ENCODE measurements around the gene RAPGEF1.
A peak's percentile ranks its signal among the peaks of the same experiment; 100 is the strongest.

The RAPGEF1 gene

DNA sequence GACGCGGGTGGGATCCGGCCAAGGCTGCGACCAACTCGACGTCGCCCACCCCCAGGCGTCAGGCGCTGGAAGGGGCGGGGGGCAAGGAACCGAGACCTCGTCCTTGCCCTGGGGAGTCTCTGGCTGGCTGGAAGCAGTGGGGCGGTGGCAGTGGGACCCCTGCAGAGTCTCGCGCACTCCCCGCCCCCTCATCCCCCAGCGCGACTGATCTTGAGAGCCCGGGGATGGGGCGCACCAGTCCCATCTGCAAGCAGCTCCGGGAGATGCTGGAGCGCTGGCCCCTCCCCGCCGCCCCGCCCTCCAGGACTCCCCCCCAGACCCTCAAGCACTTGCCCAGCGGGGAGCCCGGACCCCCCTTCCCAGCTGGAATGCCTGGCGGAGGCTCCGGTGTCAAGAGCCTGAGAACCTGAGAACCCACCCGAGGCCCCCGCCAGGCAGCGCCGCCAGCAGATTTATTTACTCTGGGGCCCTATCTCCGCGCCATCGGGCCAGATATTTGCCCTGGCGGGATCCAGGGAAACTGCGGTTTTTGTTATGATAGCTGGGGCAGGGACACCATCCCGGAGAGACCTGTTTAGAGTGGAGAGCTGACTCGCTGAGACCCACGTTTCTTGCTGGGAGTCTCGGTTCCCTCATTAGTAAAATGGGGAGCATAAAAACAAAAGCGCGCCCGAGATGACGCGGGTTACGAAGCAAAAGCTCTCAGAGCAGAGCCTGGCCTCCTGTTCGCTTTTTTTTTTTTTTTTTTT, 193.4 kb downstream of the RAPGEF1 start:
- DNase-seq (ENCODE audit: low read depth) = no peak
- H3K4me3 ChIP-seq (ENCODE audit: control insufficient read depth, low read depth, low read length) = peak overlapping the region; percentile 19
- TF ChIP-seq CTCF (conservative IDR thresholded peaks at IDR 0.05; ENCODE audit: control insufficient read depth, insufficient read depth, low read depth, low read length) = no peak

DNA sequence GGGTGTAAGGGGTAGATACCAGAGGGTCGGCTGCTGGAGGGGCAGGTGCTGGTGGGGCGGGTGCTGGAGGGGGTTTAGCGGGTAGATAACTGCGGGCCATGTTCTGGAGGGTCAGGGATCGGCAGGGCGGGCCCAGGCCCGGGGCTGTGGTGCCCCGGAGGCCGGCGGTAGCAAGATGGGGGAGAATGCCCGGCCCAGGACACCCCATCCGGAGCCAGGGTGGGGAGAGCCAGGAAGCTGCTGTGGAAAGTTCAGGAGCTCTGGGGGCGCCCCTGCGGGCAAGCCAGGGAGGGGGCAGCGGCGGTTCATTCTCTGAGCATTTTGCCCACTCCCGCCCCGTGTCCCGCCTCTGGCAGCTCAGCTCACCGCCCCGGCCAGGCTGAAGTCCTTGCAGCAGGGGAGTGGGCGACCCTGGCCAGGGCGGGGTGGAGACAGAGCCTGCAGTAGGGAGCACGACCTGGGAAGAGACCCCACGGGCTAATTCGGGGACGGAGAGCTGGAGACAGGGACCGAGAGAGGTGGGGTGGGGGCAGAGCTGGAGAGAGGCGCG, 194.0 kb downstream of the RAPGEF1 start:
- DNase-seq (ENCODE audit: low read depth) = no peak
- H3K4me3 ChIP-seq (ENCODE audit: control insufficient read depth, low read depth, low read length) = no peak overlapping the region
- TF ChIP-seq CTCF (conservative IDR thresholded peaks at IDR 0.05; ENCODE audit: control insufficient read depth, insufficient read depth, low read depth, low read length) = no peak

DNA sequence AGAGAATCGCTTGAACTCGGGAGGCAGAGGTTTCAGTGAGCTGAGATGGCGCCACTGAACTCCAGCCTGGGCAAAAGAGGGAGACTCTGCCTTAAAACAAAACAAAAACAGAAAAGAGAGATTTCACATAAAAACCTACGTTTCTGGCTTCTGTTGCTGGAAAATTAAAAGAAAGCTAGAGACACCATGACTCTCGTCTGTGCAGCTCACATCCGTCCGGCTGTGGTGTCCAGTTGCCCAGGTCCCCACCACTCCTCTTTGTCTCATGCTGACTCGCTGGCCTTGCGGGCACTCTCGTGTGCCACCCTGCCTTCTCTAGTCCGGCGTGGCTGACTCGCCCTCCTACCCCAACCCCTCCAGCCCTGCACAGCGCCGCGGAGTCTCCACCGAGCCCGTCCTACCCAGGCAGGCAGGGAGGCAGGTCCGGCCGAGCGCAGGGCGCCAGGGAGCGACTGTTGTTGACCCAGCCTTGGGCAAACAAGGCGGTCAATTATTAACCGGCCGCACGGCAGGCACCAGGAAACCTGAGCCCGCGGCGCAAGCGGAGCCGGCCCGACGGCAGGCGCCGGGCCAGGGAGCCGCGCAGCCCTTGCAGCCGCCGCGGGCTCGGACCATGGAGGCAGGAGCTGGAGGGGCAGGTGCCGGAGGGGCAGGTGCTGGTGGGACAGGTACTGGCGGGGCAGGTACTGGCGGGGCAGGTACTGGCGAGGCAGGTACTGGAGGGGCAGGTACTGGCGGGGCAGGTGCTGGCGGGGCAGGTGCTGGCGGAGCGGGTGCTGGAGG, 194.7 kb downstream of the RAPGEF1 start, which contains the start of gene PRRT1B:
PRRT1B (plus strand) TSS at position 521 of the 783 bp plus-strand sequence; CDS start at position 614, 93 bp downstream.
- no peak for DNase-seq (ENCODE audit: low read depth)
- H3K4me3 ChIP-seq (ENCODE audit: control insufficient read depth, low read depth, low read length) = no peak within 1 kb of the TSS
- no peak for TF ChIP-seq CTCF (conservative IDR thresholded peaks at IDR 0.05; ENCODE audit: control insufficient read depth, insufficient read depth, low read depth, low read length)

DNA sequence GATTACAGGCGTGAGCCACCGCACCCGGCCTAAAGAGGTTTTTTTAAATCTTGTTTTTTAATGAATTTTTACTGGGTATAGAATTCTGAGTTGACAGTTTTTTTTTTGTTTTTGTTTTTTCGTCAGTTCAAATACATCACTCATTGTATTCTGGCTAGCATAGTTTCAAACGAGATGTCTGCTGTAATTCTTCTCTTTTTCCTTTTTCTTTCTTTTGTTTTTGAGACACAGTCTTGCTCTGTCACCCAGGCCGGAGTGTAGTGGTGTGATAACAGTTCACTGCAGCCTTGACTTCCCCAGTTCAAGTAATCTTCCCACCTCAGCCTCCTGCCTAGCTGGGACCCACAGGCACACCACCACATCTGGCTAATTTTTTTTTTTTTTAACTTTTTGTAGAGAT, 196.7 kb downstream of the RAPGEF1 start:
- TF ChIP-seq CTCF (conservative IDR thresholded peaks at IDR 0.05; ENCODE audit: control insufficient read depth, insufficient read depth, low read depth, low read length) = no peak
- DNase-seq (ENCODE audit: low read depth) = no peak

GRCh38 chr9:131539223-131539923, 200.5 kb downstream of the RAPGEF1 start:
- no peak for DNase-seq (ENCODE audit: low read depth)
- no peak for TF ChIP-seq CTCF (conservative IDR thresholded peaks at IDR 0.05; ENCODE audit: control insufficient read depth, insufficient read depth, low read depth, low read length)
- no peak overlapping the region for H3K4me3 ChIP-seq (ENCODE audit: control insufficient read depth, low read depth, low read length)

More for the DNA sequence above, 196.7 kb downstream of the RAPGEF1 start:
- H3K4me3 ChIP-seq (ENCODE audit: control insufficient read depth, low read depth, low read length) = no peak overlapping the region

GRCh38 chr9:131537946-131538345, 201.9 kb downstream of the RAPGEF1 start:
- DNase-seq (ENCODE audit: low read depth) = no peak
- no peak for TF ChIP-seq CTCF (conservative IDR thresholded peaks at IDR 0.05; ENCODE audit: control insufficient read depth, insufficient read depth, low read depth, low read length)
- no peak overlapping the region for H3K4me3 ChIP-seq (ENCODE audit: control insufficient read depth, low read depth, low read length)
